Cardiac muscle cell (in vitro differentiated cells and primary cell): ENCODE measurements around the gene CNPY2. TPM values are rescaled to one million over a fixed set of nuclear protein-coding genes. Genes with fewer than 3 reads are reported as not detected.

Source experiments
- DNase-seq, 2 donors: peaks; one replicate each; pipeline versions ENCODE4 v3.0.0 to v3.0.0-alpha.2; 2010 to 2017; ENCODE audit warnings: low read depth in 1 of 2, low spot score in 1 of 2
- H3K27ac ChIP-seq: fragments of 200-600 bp; sonication (generic); 2 replicates; pipeline ENCODE4 v1.5.1; 2016
- H3K27me3 ChIP-seq: fragments of 200-600 bp; sonication (generic); 2 replicates; pipeline ENCODE4 v1.6.0; 2016; ENCODE audit warnings: control low read depth
- H3K36me3 ChIP-seq: fragments of 200-600 bp; sonication (generic); 2 replicates; pipeline ENCODE4 v1.5.1; 2016; ENCODE audit warnings: control low read depth
- H3K4me1 ChIP-seq: fragments of 200-600 bp; sonication (generic); 2 replicates; pipeline ENCODE4 v1.8.1; 2017; ENCODE audit warnings: low read depth, mild to moderate bottlenecking, mixed run types
- H3K4me3 ChIP-seq: fragments of 200-600 bp; sonication (generic); 2 replicates; pipeline ENCODE4 v1.5.1; 2016; ENCODE audit warnings: mild to moderate bottlenecking
- H3K9me3 ChIP-seq: fragments of 200-600 bp; sonication (generic); 2 replicates; pipeline ENCODE4 v1.5.1; 2017; ENCODE audit warnings: low read depth, mild to moderate bottlenecking, control low read depth
- CTCF ChIP-seq: IDR thresholded peaks from 2 replicates; pipeline ENCODE4 v1.5.1; 2012; ENCODE audit warnings: low read depth, mild to moderate bottlenecking, low read length
- polyA plus RNA-seq: library from polyadenylated mRNA; unstranded; fragments of >200 nt; fragmentation: Nextera tagmentation; extraction: Ambion mirVana; gene quantifications from 2 replicates; pipeline ENCODE4 v1.2.1, GENCODE V29; 2016
- total RNA-seq: library from RNA; depleted of rRNA; stranded (reverse); fragments of >200 nt; gene quantifications from 2 replicates; pipeline ENCODE4 v1.2.3, GENCODE V29; 2016

Gene CNPY2
- total and polyA plus RNA-seq, 2 experiments from 2014 or later: 85.3 to 302 TPM

GRCh38 chr12:56304276-56304675 lies 11.5 kb downstream of the CNPY2 start:
- no peaks in the 10 kb centered on the region for H3K27me3 ChIP-seq
- no peak for DNase-seq
- H3K9me3 ChIP-seq: no peaks in the 10 kb centered on the region
- no peak overlapping the region for H3K27ac ChIP-seq
- H3K36me3 ChIP-seq: peaks cover 24% of the 10 kb centered on the region
- H3K4me3 ChIP-seq: no peak overlapping the region
- no peak for TF ChIP-seq CTCF
- peaks cover 18% of the 10 kb centered on the region for H3K4me1 ChIP-seq

GRCh38 chr12:56300644-56301464 lies 14.9 kb downstream of the CNPY2 start:
- DNase-seq: no peak
- no peak for TF ChIP-seq CTCF
- Histone ChIP-seq H3K9me3 (no peaks in the 10 kb centered on the region), H3K4me3 (peak overlapping the region; percentile 14), H3K27ac (peak overlapping the region; percentile 93), H3K27me3 (no peaks in the 10 kb centered on the region), H3K36me3 (peaks cover 4% of the 10 kb centered on the region), H3K4me1 (peaks cover 30% of the 10 kb centered on the region)

- Histone ChIP-seq H3K4me1 (peaks cover 30% of the 10 kb centered on the region), H3K4me3 (peak within 1 kb of the TSS; percentile 66), H3K27me3 (no peaks in the 10 kb centered on the region), H3K9me3 (no peaks in the 10 kb centered on the region), H3K36me3 (peaks cover 4% of the 10 kb centered on the region), H3K27ac (peak within 1 kb of the TSS; percentile 93)
- DNase-seq: peak; percentile 98 to 100
- TF ChIP-seq CTCF: no peak
Observed at GRCh38 chr12:56299853-56300643, 15.7 kb downstream of the CNPY2 start, which contains the start of gene CS. Gene CS (minus strand): TSS chr12:56300330. CDS start chr12:56300201, 129 bp downstream.

- DNase-seq: no peak
- Histone ChIP-seq H3K27ac (peak overlapping the region; percentile 87), H3K36me3 (peaks cover 4% of the 10 kb centered on the region)
Observed at GRCh38 chr12:56299308-56299852, 16.4 kb downstream of the CNPY2 start.

More at GRCh38 chr12:56299308-56299852, 16.4 kb downstream of the CNPY2 start:
- TF ChIP-seq CTCF: no peak
- H3K27me3 ChIP-seq: no peaks in the 10 kb centered on the region
- H3K4me1 ChIP-seq: peaks cover 30% of the 10 kb centered on the region
- H3K9me3 ChIP-seq: no peaks in the 10 kb centered on the region
- H3K4me3 ChIP-seq: peak overlapping the region; percentile 66
